ENCODE data around the gene ARMC3. TPM values are rescaled to one million over a fixed set of nuclear protein-coding genes. Genes with fewer than 3 reads are reported as not detected.
A peak's percentile ranks its signal among the peaks of the same experiment; 100 is the strongest.

The ARMC3 gene
- total RNA-seq, 1 experiment from 2014 or later: 0.28 TPM

DNA sequence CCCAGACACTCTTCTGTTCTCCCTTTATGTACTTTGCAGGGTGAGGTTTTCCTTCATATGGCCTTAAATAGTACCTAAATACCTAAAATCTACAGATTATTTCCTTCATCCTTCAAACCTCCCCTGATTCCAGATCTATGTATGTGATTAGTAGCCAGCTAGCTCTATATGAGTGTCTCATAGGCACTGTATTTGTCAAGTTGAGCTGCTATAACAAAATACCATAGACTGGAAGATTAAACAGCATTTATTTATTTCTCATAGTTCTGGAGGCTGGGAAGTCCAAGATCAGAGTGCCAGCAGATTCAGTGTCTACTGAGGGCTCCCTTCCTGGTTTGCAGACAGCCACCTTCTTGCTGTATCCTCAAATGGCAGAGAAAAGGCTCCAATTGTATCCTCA is 106.9 kb downstream of the ARMC3 start:
- Mint-ChIP-seq H3K9me3 (peaks cover 2% of the 10 kb centered on the region), H3K27me3 (ENCODE audit: low read depth) (no peaks in the 10 kb centered on the region), H3K4me3 (no peak overlapping the region), H3K27ac (no peak overlapping the region), H3K36me3 (no peaks in the 10 kb centered on the region), H3K4me1 (no peaks in the 10 kb centered on the region)
- no peak for DNase-seq (ENCODE audit: low spot score)
- ATAC-seq: no peak
- CTCF ChIA-PET: interaction anchor here (1.4 kb wide), 1 partner anchor 16 kb away, joined by 4 read pairs; no protein-coding TSS in a partner anchor
- TF ChIP-seq ZNF396 (CRISPR knock-in tag; IDR thresholded peaks at IDR 0.05; ENCODE audit: borderline replicate concordance) (no peak), ZBTB21 (CRISPR knock-in tag; IDR thresholded peaks at IDR 0.05; ENCODE audit: borderline replicate concordance) (no peak), ESRRA (CRISPR knock-in tag; IDR thresholded peaks at IDR 0.05; ENCODE audit: borderline replicate concordance) (no peak), MYBL2 (CRISPR knock-in tag; IDR thresholded peaks at IDR 0.05) (no peak), ZNF416 (CRISPR knock-in tag; IDR thresholded peaks at IDR 0.05) (no peak), MXD4 (CRISPR knock-in tag; IDR thresholded peaks at IDR 0.05; ENCODE audit: borderline replicate concordance) (no peak), TEAD1 (CRISPR knock-in tag; IDR thresholded peaks at IDR 0.05) (no peak)
- POLR2A ChIA-PET: no interaction called here

- no peaks in the 10 kb centered on the region for H3K4me1 Mint-ChIP-seq
- H3K4me3 Mint-ChIP-seq: no peak overlapping the region
- DNase-seq (ENCODE audit: low spot score) (peak; percentile 36), ATAC-seq (peak; percentile 100)
- peaks cover 6% of the 10 kb centered on the region for H3K9me3 Mint-ChIP-seq
- TF ChIP-seq, protein P1, sequence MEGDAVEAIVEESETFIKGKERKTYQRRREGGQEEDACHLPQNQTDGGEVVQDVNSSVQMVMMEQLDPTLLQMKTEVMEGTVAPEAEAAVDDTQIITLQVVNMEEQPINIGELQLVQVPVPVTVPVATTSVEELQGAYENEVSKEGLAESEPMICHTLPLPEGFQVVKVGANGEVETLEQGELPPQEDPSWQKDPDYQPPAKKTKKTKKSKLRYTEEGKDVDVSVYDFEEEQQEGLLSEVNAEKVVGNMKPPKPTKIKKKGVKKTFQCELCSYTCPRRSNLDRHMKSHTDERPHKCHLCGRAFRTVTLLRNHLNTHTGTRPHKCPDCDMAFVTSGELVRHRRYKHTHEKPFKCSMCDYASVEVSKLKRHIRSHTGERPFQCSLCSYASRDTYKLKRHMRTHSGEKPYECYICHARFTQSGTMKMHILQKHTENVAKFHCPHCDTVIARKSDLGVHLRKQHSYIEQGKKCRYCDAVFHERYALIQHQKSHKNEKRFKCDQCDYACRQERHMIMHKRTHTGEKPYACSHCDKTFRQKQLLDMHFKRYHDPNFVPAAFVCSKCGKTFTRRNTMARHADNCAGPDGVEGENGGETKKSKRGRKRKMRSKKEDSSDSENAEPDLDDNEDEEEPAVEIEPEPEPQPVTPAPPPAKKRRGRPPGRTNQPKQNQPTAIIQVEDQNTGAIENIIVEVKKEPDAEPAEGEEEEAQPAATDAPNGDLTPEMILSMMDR (IDR thresholded peaks at IDR 0.05): 0 out of 2 replicates have a peak, but pooled peaks have one; percentile 19
- no peak for TF ChIP-seq NFATC4 (CRISPR knock-in tag; IDR thresholded peaks at IDR 0.05)
- CTCF ChIA-PET: interaction anchor here (0.5 to 1.6 kb wide), 16 partner anchors 9 to 425 kb away, joined by 3 to 7 read pairs (median 3); no protein-coding TSS in a partner anchor
- POLR2A ChIA-PET: no interaction called here
- no peaks in the 10 kb centered on the region for H3K36me3 Mint-ChIP-seq
- no peak overlapping the region for H3K27ac Mint-ChIP-seq
- H3K27me3 Mint-ChIP-seq (ENCODE audit: low read depth): no peaks in the 10 kb centered on the region
These were observed 107.7 kb downstream of the ARMC3 start for GRCh38 chr10:23035569-23035968.

DNA sequence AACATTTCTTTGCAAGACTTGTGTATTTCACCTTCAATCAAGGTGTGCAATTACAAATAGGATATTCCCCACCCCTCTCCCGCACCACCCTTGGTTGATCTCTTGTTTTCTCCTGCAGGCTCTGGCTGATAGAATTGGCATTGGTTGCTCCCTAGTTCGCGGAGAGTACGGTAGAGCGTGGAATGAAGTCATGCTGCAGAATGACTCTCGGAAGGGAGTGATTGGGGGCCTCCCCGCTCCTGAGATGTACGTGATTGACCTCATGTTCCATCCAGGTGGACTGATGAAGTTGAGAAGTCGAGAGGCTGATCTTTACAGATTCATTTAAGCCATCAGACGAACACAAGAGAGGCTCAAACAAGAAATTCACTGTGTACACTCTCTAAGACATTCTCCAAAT is 109.3 kb downstream of the ARMC3 start:
- no peaks in the 10 kb centered on the region for H3K4me1 Mint-ChIP-seq
- H3K36me3 Mint-ChIP-seq: no peaks in the 10 kb centered on the region
- no peak for TF ChIP-seq ELF4 (CRISPR knock-in tag; IDR thresholded peaks at IDR 0.05; ENCODE audit: low read depth)
- POLR2A ChIA-PET: no interaction called here
- no peak for DNase-seq (ENCODE audit: low spot score)
- no peaks in the 10 kb centered on the region for H3K27me3 Mint-ChIP-seq (ENCODE audit: low read depth)
- CTCF ChIA-PET: no interaction called here
- no peak overlapping the region for H3K27ac Mint-ChIP-seq
- no peak overlapping the region for H3K4me3 Mint-ChIP-seq
- H3K9me3 Mint-ChIP-seq: peaks cover 6% of the 10 kb centered on the region
- no peak for ATAC-seq

- no peak for ATAC-seq
- H3K27me3 Mint-ChIP-seq (ENCODE audit: low read depth): no peaks in the 10 kb centered on the region
- no peak for DNase-seq (ENCODE audit: low spot score)
- CTCF ChIA-PET: no interaction called here
- POLR2A ChIA-PET: no interaction called here
- no peaks in the 10 kb centered on the region for H3K4me1 Mint-ChIP-seq
- H3K36me3 Mint-ChIP-seq: no peaks in the 10 kb centered on the region
- H3K9me3 Mint-ChIP-seq: peaks cover 6% of the 10 kb centered on the region
- H3K27ac Mint-ChIP-seq: no peak overlapping the region
- TF ChIP-seq JUN (CRISPR knock-in tag; IDR thresholded peaks at IDR 0.05) (no peak), GRHL2 (CRISPR knock-in tag; IDR thresholded peaks at IDR 0.05; ENCODE audit: insufficient replicate concordance, severe bottlenecking) (no peak), SMAD4 (CRISPR knock-in tag; IDR thresholded peaks at IDR 0.05) (no peak), PRRX2 (CRISPR knock-in tag; IDR thresholded peaks at IDR 0.05) (no peak), ZNF423 (CRISPR knock-in tag; IDR thresholded peaks at IDR 0.05) (no peak), ZSCAN18 (CRISPR knock-in tag; IDR thresholded peaks at IDR 0.05) (no peak), MYBL2 (CRISPR knock-in tag; IDR thresholded peaks at IDR 0.05) (no peak), ELF4 (CRISPR knock-in tag; IDR thresholded peaks at IDR 0.05; ENCODE audit: low read depth) (no peak), USF2 (CRISPR knock-in tag; IDR thresholded peaks at IDR 0.05) (no peak), IRF2 (CRISPR knock-in tag; IDR thresholded peaks at IDR 0.05; ENCODE audit: borderline replicate concordance, low read depth) (no peak), TEAD1 (CRISPR knock-in tag; IDR thresholded peaks at IDR 0.05) (no peak)
- TF ChIP-seq, protein P2, sequence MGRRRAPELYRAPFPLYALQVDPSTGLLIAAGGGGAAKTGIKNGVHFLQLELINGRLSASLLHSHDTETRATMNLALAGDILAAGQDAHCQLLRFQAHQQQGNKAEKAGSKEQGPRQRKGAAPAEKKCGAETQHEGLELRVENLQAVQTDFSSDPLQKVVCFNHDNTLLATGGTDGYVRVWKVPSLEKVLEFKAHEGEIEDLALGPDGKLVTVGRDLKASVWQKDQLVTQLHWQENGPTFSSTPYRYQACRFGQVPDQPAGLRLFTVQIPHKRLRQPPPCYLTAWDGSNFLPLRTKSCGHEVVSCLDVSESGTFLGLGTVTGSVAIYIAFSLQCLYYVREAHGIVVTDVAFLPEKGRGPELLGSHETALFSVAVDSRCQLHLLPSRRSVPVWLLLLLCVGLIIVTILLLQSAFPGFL (CRISPR knock-in tag; IDR thresholded peaks at IDR 0.05; ENCODE audit: borderline replicate concordance): no peak
- TF ChIP-seq, protein P3, sequence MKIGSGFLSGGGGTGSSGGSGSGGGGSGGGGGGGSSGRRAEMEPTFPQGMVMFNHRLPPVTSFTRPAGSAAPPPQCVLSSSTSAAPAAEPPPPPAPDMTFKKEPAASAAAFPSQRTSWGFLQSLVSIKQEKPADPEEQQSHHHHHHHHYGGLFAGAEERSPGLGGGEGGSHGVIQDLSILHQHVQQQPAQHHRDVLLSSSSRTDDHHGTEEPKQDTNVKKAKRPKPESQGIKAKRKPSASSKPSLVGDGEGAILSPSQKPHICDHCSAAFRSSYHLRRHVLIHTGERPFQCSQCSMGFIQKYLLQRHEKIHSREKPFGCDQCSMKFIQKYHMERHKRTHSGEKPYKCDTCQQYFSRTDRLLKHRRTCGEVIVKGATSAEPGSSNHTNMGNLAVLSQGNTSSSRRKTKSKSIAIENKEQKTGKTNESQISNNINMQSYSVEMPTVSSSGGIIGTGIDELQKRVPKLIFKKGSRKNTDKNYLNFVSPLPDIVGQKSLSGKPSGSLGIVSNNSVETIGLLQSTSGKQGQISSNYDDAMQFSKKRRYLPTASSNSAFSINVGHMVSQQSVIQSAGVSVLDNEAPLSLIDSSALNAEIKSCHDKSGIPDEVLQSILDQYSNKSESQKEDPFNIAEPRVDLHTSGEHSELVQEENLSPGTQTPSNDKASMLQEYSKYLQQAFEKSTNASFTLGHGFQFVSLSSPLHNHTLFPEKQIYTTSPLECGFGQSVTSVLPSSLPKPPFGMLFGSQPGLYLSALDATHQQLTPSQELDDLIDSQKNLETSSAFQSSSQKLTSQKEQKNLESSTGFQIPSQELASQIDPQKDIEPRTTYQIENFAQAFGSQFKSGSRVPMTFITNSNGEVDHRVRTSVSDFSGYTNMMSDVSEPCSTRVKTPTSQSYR (CRISPR knock-in tag; IDR thresholded peaks at IDR 0.05): no peak
- no peak overlapping the region for H3K4me3 Mint-ChIP-seq
These were observed 109.7 kb downstream of the ARMC3 start for GRCh38 chr10:23037561-23037960.
